Brain pericyte (primary cell): Measurements from ENCODE around the gene CYP4A22.
"Not testable (repeated sequence)": the region's sequence is repeated elsewhere in the genome, so short reads cannot be mapped to it uniquely, and the experiment has no call there.

Experiments
- DNase-seq: peaks from one replicate; pipeline ENCODE4 v3.0.0-alpha.2; 2012; ENCODE audit warnings: low read depth, low spot score

Gene CYP4A22

GRCh38 chr1:47184822-47185677 lies 47.8 kb downstream of the CYP4A22 start:
- DNase-seq: no peak

GRCh38 chr1:47186267-47187185 lies 49.3 kb downstream of the CYP4A22 start:
- no peak for DNase-seq

GRCh38 chr1:47187231-47187925 lies 50.1 kb downstream of the CYP4A22 start:
- DNase-seq: no peak

- no peak for DNase-seq
Measured at GRCh38 chr1:47187926-47188250, 50.6 kb downstream of the CYP4A22 start.

- DNase-seq: no peak
Measured at GRCh38 chr1:47188791-47189785, 51.8 kb downstream of the CYP4A22 start.

GRCh38 chr1:47189844-47190508 lies 52.7 kb downstream of the CYP4A22 start, which contains the start of gene PDZK1IP1:
PDZK1IP1 (minus strand) TSS chr1:47190036; CDS start chr1:47189932, 104 bp downstream.
- DNase-seq: no peak

GRCh38 chr1:47190509-47190855 lies 53.2 kb downstream of the CYP4A22 start:
- no peak for DNase-seq

- no peak for DNase-seq
Measured at GRCh38 chr1:47190857-47191256, 53.6 kb downstream of the CYP4A22 start.

GRCh38 chr1:47191940-47192457 lies 54.8 kb downstream of the CYP4A22 start:
- DNase-seq: no peak

GRCh38 chr1:47192458-47193384 lies 55.5 kb downstream of the CYP4A22 start:
- DNase-seq: peak; percentile 20

GRCh38 chr1:47193496-47193895 lies 56.3 kb downstream of the CYP4A22 start:
- not testable (repeated sequence) for DNase-seq

GRCh38 chr1:47194311-47194710 lies 57.1 kb downstream of the CYP4A22 start:
- no peak for DNase-seq

- not testable (repeated sequence) for DNase-seq
Measured at GRCh38 chr1:47195981-47196380, 58.7 kb downstream of the CYP4A22 start.

GRCh38 chr1:47196622-47197021 lies 59.4 kb downstream of the CYP4A22 start:
- no peak for DNase-seq

- no peak for DNase-seq
Measured at GRCh38 chr1:47198214-47198613, 61.0 kb downstream of the CYP4A22 start.
